Measurements from ENCODE around the gene WDR70. TPM values are rescaled to one million over a fixed set of nuclear protein-coding genes. Genes with fewer than 3 reads are reported as not detected.

The WDR70 gene
- polyA plus RNA-seq, 1 of the 3 experiments (the other 2 are of a cell fraction) = 14.2 TPM

- Histone ChIP-seq H3F3A (replicated peaks; ENCODE audit: insufficient read depth) (no peaks in the 10 kb centered on the region), H2AFZ (ENCODE audit: low read depth) (no peak overlapping the region), H3K27me3 (ENCODE audit: insufficient read depth) (no peaks in the 10 kb centered on the region), H3K36me3 (replicated peaks in 1 of 2; ENCODE audit: control insufficient read depth in 1 of 2, insufficient read depth in 2 of 2, low read length in 1 of 2) (peaks cover 0 to 2% of the 10 kb centered on the region in 2 experiments), H3K9ac (no peak overlapping the region), H3K4me2 (no peak overlapping the region), H3K4me3 (ENCODE audit: low read depth in 2 of 2, low read length in 1 of 2) (no peak overlapping the region), H3K27ac (ENCODE audit: low read depth in 2 of 2, low read length in 1 of 2) (no peak overlapping the region), H3K9me2 (no peaks in the 10 kb centered on the region), H3K9me3 (no peaks in the 10 kb centered on the region), H3K79me2 (ENCODE audit: insufficient read depth) (no peaks in the 10 kb centered on the region), H3K4me1 (ENCODE audit: control insufficient read depth in 1 of 2, insufficient read depth in 2 of 2, low read depth in 1 of 2, low read length in 1 of 2) (no peaks in the 10 kb centered on the region; a peak in 1 of 4 replicates), H4K20me1 (ENCODE audit: insufficient read depth) (no peaks in the 10 kb centered on the region)
- ChIA-PET POLR2A (no interaction called here), CTCF (interaction anchor here (2.2 kb wide), 1 partner anchor 11 kb away, joined by 11 read pairs; no protein-coding TSS in a partner anchor)
- WGBS (ENCODE audit: low lambda C conversion rate) = 90% methylated on average over 1 of the region's 1 CpG
- no peak for DNase-seq
- no peak for TF ChIP-seq TAF1 (IDR thresholded peaks at IDR 0.05; ENCODE audit: borderline replicate concordance, low read depth, low read length)
- no peak for TF ChIP-seq TCF12 (IDR thresholded peaks at IDR 0.05)
- no peak for TF ChIP-seq POLR2AphosphoS5 (IDR thresholded peaks at IDR 0.05; ENCODE audit: low read depth, low read length)
- TF ChIP-seq GABPA (IDR thresholded peaks at IDR 0.05; ENCODE audit: low read depth) = no peak
- no peak for TF ChIP-seq EZH2phosphoT487 (IDR thresholded peaks at IDR 0.05; ENCODE audit: borderline replicate concordance, low read depth)
- no peak for TF ChIP-seq SIN3A (IDR thresholded peaks at IDR 0.05; ENCODE audit: borderline replicate concordance, low read depth, low read length)
- no peak for TF ChIP-seq USF2 (IDR thresholded peaks at IDR 0.05; ENCODE audit: borderline replicate concordance, low read depth, low read length)
- TF ChIP-seq MEF2A (IDR thresholded peaks at IDR 0.05; ENCODE audit: borderline replicate concordance, low read depth) = no peak
- no peak for TF ChIP-seq RCOR1 (IDR thresholded peaks at IDR 0.05; ENCODE audit: low read length)
- TF ChIP-seq MAX (IDR thresholded peaks at IDR 0.05; ENCODE audit: low read depth) = no peak
- TF ChIP-seq JUND (IDR thresholded peaks at IDR 0.05) = no peak
- no peak for TF ChIP-seq YY1 (IDR thresholded peaks at IDR 0.05; ENCODE audit: low read depth)
- no peak for TF ChIP-seq REST (IDR thresholded peaks at IDR 0.05; ENCODE audit: low read depth, low read length)
- no peak for TF ChIP-seq NRF1 (IDR thresholded peaks at IDR 0.05; ENCODE audit: low read depth, low read length)
- no peak for TF ChIP-seq PBX3 (IDR thresholded peaks at IDR 0.05)
- TF ChIP-seq USF1 (IDR thresholded peaks at IDR 0.05; ENCODE audit: borderline replicate concordance, low read depth) = no peak
These were observed 164.1 kb downstream of the WDR70 start for GRCh38 chr5:37543216-37543615.
